ENCODE data around the gene FBXO21.
A peak's percentile ranks its signal among the peaks of the same experiment; 100 is the strongest.
"Not testable (repeated sequence)": the region's sequence is repeated elsewhere in the genome, so short reads cannot be mapped to it uniquely, and the experiment has no call there.

The FBXO21 gene

GRCh38 chr12:117134059-117134458, 56.2 kb downstream of the FBXO21 start:
- DNase-seq, result peak; percentile 73

GRCh38 chr12:117130801-117131200, 59.5 kb downstream of the FBXO21 start:
- no peak for DNase-seq

- DNase-seq, result no peak
Observed at GRCh38 chr12:117129391-117129790, 60.9 kb downstream of the FBXO21 start.

GRCh38 chr12:117127933-117128823, 62.1 kb downstream of the FBXO21 start:
- DNase-seq, result no peak

- no peak for DNase-seq
Observed at GRCh38 chr12:117126335-117126734, 63.9 kb downstream of the FBXO21 start.

- DNase-seq, result no peak
Observed at GRCh38 chr12:117125767-117126166, 64.5 kb downstream of the FBXO21 start.

- no peak for DNase-seq
Observed at GRCh38 chr12:117125272-117125613, 65.0 kb downstream of the FBXO21 start.

GRCh38 chr12:117124421-117125271, 65.6 kb downstream of the FBXO21 start:
- no peak for DNase-seq

- DNase-seq, result no peak
Observed at GRCh38 chr12:117121441-117121840, 68.8 kb downstream of the FBXO21 start.

GRCh38 chr12:117120787-117121186, 69.5 kb downstream of the FBXO21 start:
- no peak for DNase-seq

GRCh38 chr12:117119592-117120198, 70.6 kb downstream of the FBXO21 start:
- DNase-seq, result no peak

GRCh38 chr12:117118838-117119591, 71.3 kb downstream of the FBXO21 start:
- peak; percentile 45 for DNase-seq

GRCh38 chr12:117114784-117115183, 75.5 kb downstream of the FBXO21 start:
- DNase-seq, result no peak

- no peak for DNase-seq
Observed at GRCh38 chr12:117113231-117113630, 77.0 kb downstream of the FBXO21 start.

GRCh38 chr12:117111821-117112595, 78.3 kb downstream of the FBXO21 start:
- no peak for DNase-seq

- no peak for DNase-seq
Observed at GRCh38 chr12:117111386-117111785, 78.9 kb downstream of the FBXO21 start.

GRCh38 chr12:117109943-117110635, 80.2 kb downstream of the FBXO21 start:
- DNase-seq, result no peak

- no peak for DNase-seq
Observed at GRCh38 chr12:117105902-117106301, 84.4 kb downstream of the FBXO21 start.

GRCh38 chr12:117104003-117104402, 86.3 kb downstream of the FBXO21 start:
- DNase-seq, result not testable (repeated sequence)

- DNase-seq, result no peak
Observed at GRCh38 chr12:117102800-117103181, 87.5 kb downstream of the FBXO21 start.

Measured in femur (tissue), 1 donor.